NCI-H748 (cell line): ENCODE measurements around the gene C3orf80.
"Not testable (repeated sequence)": the region's sequence is repeated elsewhere in the genome, so short reads cannot be mapped to it uniquely, and the experiment has no call there.

ENCODE experiments used
- DNase-seq: peaks from one replicate; lab custom pipeline; 2025; ENCODE audit not compliant: unreplicated experiment; lab: John Stamatoyannopoulos, UW

C3orf80 gene

GRCh38 chr3:160225176-160226025, at the start of gene C3orf80:
Gene C3orf80 (plus strand): TSS chr3:160225422. CDS start chr3:160225636, 214 bp downstream.
- DNase-seq, result peak; percentile 73

- DNase-seq, result no peak
These were observed 48.3 kb upstream of the C3orf80 start for GRCh38 chr3:160176923-160177322.

- DNase-seq, result not testable (repeated sequence)
These were observed 46.6 kb upstream of the C3orf80 start for GRCh38 chr3:160178661-160179060.

- DNase-seq, result not testable (repeated sequence)
These were observed 45.8 kb upstream of the C3orf80 start for GRCh38 chr3:160179403-160179802.

- no peak for DNase-seq
These were observed 45.3 kb upstream of the C3orf80 start for GRCh38 chr3:160179906-160180305.

- peak; percentile 2 for DNase-seq
These were observed 44.5 kb upstream of the C3orf80 start for GRCh38 chr3:160180581-160181216.

- DNase-seq, result no peak
These were observed 41.7 kb upstream of the C3orf80 start for GRCh38 chr3:160183345-160184076.

- DNase-seq, result no peak
These were observed 40.6 kb upstream of the C3orf80 start for GRCh38 chr3:160184655-160185054.

GRCh38 chr3:160185751-160186150, 39.5 kb upstream of the C3orf80 start:
- DNase-seq, result no peak

GRCh38 chr3:160187288-160187687, 37.9 kb upstream of the C3orf80 start:
- no peak for DNase-seq

GRCh38 chr3:160192310-160193029, 32.8 kb upstream of the C3orf80 start:
- no peak for DNase-seq

GRCh38 chr3:160193644-160194192, 31.5 kb upstream of the C3orf80 start:
- no peak for DNase-seq

GRCh38 chr3:160194438-160194837, 30.8 kb upstream of the C3orf80 start:
- DNase-seq, result no peak

- DNase-seq, result no peak
These were observed 30.1 kb upstream of the C3orf80 start for GRCh38 chr3:160195106-160195505.

GRCh38 chr3:160196511-160197104, 28.6 kb upstream of the C3orf80 start:
- no peak for DNase-seq

- DNase-seq, result no peak
These were observed 26.1 kb upstream of the C3orf80 start for GRCh38 chr3:160199108-160199507.

GRCh38 chr3:160200353-160200752, 24.9 kb upstream of the C3orf80 start:
- DNase-seq, result peak; percentile 93

GRCh38 chr3:160204396-160205011, 20.7 kb upstream of the C3orf80 start:
- not testable (repeated sequence) for DNase-seq

GRCh38 chr3:160205606-160206005, 19.6 kb upstream of the C3orf80 start:
- no peak for DNase-seq

GRCh38 chr3:160210341-160210740, 14.9 kb upstream of the C3orf80 start:
- DNase-seq, result no peak
